Activated T-helper 1 cell treated with Interleukin-2 at 50 U/mL for 16 hours (primary cell): ENCODE measurements around the gene ACSL1.

ENCODE experiments used
- DNase-seq: peaks from one replicate; pipeline ENCODE4 v3.0.0-alpha.2; 2020; ENCODE audit warnings: low read depth

Gene ACSL1

DNA sequence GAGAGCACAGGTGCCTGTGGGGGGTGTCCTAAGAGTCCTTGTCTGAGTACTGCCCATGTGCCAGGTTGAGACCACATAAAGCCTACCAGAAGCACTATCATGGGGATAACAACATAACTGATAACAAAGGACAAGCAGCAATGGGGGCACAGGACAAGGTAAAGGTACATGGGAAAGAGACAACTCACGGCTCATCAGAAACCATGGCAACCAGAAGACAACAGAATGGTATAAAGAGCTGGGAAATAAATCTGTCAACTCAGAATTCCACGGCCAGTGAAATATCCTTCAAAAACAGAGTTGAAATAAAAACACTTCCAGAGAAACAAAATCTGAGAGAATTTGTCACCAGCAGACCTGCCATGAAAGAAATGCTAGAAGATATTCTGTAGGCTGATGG is 111.9 kb downstream of the ACSL1 start:
- DNase-seq, result no peak

GRCh38 chr4:184712322-184712721 is 113.4 kb downstream of the ACSL1 start:
- DNase-seq, result no peak

DNA sequence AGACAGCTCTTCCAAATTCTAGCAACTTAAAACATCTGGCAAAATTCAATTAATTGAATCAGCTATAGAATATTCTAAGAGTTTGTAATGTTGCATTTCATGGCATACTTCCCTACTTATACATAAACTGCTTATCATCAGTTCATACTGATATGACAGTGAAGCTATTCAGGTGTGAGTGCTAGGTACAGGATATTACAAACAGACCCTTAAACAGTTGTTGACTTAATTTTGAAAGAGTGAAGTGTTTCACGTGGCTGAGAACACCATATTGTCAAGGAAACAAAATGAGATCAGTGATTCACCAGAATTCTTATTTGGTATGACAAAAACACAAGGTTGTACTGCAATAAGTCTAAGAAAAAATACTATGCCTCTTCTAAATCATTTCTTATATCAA is 119.3 kb downstream of the ACSL1 start:
- no peak for DNase-seq

- no peak for DNase-seq
Observed at GRCh38 chr4:184705692-184706091, 120.1 kb downstream of the ACSL1 start.
